ENCODE measurements around the gene ARFGAP2.
"Not testable (repeated sequence)": the region's sequence is repeated elsewhere in the genome, so short reads cannot be mapped to it uniquely, and the experiment has no call there.

ARFGAP2 gene

DNA sequence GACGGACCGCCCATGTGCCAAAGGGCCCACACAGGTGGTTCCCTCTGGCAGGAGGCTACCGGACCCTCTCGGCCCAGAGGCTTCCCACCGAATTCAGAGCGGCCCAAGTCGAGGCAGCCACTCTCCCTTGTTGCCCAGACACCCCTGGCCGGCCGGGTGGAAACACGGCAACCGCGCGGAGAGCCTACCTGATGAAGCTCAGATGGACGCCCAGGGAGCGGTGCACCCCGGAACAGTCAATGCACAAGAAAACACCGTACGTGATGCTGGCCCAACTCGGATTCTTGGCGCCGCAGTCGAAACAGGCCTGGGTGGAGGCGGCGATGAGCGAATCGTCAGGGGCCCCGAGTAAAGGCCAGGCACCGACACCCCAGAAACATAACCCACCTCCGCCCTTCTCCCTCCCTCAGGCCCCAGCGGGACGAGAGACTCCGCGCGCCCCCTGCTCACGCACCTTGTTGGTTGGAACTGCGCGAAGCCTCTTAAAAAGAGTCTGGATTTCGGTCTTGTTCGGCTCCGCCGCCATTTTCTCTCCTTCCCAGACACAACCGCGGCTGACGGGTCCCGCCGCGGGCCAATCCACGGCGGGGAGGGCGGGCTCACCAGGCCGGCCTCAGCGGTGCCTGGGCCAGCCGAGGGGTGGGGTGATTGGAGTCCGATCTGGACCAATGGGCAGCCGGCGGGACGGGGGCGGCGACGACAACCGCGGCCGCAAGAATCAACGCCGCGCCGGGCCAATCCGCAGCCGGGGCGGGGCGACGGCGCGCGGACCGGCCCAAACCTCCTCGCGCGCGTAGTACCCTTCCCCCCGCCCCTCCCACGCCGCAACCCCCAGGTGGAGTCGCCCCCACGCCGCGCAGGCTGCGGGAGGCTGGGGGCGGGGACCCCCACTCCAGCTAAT lies at the start of gene ARFGAP2:
Gene ARFGAP2 (minus strand): TSS at position 552 of the 901 bp plus-strand sequence. CDS start 26 bp downstream, at position 526.
- peak; percentile 89 to 92 for DNase-seq (ENCODE audit: low read depth in 2 of 2)

DNA sequence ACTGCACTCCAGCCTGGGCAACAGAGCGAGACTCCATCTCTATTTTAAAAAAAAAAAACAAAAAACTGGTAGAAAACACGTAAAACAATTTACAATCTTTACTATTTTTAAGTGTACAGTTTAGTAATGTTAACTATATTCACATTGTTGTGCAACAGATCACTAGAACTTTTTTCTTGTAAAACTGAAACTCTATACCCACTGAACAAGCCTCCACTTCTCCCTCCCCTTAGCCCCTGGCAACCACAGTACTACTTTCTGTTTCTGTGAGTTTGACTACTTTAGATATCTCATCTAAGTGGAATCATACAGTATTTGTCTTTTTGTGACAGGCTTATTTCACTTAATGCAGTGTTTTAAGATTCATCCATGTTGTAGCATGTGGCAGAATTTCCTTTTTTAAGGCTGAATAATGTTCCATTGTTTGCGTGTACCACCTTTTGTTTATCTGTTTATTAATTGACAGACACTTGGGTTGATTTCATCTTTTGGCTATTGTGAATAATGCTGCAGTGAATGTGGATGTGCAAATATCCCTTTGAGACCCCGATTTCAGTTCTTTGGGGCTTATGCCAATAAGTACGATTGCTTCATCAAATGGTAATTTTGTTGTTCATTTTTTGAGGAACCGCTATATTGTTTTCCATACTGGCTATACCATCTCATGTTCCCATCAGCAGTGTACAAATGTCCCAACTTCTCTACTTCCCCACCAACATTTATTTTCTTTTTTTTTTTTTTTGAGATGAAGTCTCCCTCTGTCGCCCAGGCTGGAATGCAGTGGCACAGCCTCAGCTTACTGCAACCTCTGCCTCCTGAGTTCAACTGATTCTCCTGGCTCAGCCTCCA lies 49.1 kb upstream of the ARFGAP2 start:
- DNase-seq (ENCODE audit: low read depth in 2 of 2), result no peak

DNA sequence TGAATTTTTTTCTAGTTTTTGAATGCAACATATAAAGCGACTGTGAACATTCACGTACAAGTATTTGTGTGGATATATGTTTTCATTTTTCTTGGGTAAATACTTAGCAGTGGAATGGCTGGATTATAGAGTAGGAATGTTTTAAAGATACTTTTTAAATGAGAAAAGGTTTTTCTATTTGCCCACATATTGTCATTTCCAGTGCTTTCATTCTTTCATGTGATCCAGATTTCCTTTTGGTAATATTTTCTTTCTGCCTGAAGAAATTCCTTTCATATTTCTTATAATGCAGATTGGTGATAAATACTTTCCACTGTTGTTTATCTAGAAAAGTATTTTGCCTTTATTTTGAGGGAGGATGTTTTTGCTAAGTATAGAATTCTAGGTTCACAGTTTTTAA lies 46.0 kb upstream of the ARFGAP2 start:
- no peak for DNase-seq (ENCODE audit: low read depth in 2 of 2)

DNA sequence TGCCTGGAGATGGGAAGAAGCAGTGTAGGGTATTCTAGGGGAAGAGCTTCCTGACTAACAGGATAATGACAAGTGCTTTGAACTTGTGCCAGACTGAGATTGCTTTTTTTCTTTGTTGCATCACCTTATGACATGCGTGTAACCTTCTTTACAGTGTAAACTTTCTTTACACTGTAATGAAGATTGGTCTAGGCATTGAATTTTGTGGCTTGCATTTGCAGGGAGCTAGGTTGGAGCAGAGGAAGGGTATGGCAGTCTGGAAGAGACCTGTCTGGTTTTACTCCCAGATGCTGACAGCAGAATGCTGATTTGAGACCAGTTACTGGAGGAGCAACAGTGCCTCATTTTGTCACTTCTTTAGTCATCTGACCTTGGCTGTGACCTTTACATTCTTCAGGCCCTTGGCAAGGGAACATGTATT lies 43.7 kb upstream of the ARFGAP2 start:
- DNase-seq (ENCODE audit: low read depth in 2 of 2), result no peak

DNA sequence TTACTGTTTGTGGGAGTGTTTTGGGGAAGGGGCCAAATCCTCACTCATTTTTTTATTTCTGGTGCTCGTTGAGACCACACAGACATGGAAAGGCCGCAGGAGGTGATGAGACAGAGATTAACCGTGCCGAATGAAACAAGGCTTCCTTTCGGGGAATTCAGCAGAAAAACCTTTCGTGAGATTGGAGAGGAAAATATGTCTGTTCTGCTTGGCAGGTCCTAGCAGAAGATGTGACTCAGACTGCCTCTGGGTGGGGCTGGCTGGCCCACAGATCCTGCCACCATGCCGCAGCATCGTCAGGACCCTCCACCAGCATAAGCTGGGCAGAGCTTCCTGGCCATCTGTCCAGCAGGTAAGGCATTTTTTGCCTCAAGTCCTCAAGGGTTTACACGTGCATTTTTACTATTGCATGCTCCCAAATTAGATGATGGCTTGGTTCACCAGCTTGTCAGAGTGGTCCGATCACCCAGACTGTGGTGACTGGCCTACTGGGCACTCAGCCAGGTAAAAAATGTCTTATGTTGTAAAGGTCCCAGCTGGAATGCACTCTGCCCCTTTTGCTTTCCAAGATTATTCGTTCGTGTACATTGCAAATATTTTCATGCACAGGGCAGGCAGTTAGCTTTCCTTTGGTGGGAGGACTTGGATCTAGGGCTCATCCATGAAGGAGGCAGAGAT lies 39.6 kb upstream of the ARFGAP2 start:
- DNase-seq (ENCODE audit: low read depth in 2 of 2), result peak; percentile 29 to 32

GRCh38 chr11:47215366-47215910 lies 38.8 kb upstream of the ARFGAP2 start:
- DNase-seq (ENCODE audit: low read depth in 2 of 2), result peak in 1 of 2 donors; percentile 27

- DNase-seq (ENCODE audit: low read depth in 2 of 2), result peak; percentile 46 to 53
These were observed 37.4 kb upstream of the ARFGAP2 start for GRCh38 chr11:47213950-47214565.

DNA sequence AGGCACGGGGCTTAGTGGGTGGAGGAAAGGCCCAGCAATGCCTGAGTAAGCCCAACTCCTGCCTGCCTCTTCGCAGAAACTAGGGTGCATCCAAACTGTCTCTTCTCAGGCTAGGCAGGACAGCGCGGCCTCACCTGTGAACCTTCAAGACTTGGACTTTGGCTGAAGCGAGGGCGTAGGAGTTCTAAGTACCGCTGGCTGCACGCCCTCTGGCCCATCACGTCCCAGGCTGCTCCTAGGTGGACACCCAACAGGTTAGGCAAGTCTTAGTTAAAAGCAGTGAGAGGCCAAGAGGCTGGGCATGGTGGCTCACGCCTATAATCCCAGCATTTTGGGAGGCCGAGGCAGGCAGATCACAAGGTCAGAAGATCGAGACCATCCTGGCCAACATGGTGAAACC lies 36.3 kb upstream of the ARFGAP2 start:
- no peak for DNase-seq (ENCODE audit: low read depth in 2 of 2)

DNA sequence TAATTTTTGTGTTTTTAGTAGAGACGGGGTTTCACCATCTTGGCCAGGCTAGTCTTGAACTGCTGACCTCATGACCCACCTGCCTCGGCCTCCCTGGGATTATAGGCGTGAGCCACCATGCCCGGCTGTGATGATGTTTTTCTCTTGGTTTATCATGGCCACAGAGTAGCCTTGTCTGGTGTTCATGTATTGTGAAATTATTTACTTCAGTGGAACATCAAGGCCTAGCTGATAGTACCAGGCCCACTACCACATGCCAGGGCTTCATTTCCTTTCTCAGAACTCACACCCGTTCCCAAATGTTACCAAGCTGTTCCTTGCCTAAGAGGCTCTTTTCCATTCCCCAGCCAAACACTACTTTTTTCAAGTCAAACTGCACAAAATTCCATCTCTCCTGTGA lies 31.9 kb upstream of the ARFGAP2 start:
- no peak for DNase-seq (ENCODE audit: low read depth in 2 of 2)

GRCh38 chr11:47208008-47208552 lies 31.4 kb upstream of the ARFGAP2 start:
- DNase-seq (ENCODE audit: low read depth in 2 of 2), result not testable (repeated sequence)

DNA sequence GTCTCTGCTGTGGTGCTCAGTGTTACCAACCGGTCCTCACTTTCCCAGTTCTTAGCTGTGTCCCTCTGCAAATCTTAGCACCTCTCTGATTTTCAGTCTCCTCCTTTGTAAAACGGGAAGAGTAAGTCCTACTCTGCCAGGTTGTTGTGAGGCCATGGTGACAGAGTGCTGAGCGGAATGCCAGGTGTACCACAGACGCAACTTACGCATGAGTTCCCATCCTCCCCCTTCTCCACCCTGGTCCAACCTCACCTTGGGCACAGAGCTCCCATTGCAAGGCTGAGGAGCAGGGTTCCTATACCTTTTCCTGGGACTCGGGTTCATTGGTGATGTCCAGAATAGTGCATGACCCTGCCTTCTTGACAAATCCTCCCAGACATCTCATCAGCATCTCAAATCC lies 30.8 kb upstream of the ARFGAP2 start:
- DNase-seq (ENCODE audit: low read depth in 2 of 2), result no peak

GRCh38 chr11:47206577-47206976 lies 29.9 kb upstream of the ARFGAP2 start:
- DNase-seq (ENCODE audit: low read depth in 2 of 2), result not testable (repeated sequence)

DNA sequence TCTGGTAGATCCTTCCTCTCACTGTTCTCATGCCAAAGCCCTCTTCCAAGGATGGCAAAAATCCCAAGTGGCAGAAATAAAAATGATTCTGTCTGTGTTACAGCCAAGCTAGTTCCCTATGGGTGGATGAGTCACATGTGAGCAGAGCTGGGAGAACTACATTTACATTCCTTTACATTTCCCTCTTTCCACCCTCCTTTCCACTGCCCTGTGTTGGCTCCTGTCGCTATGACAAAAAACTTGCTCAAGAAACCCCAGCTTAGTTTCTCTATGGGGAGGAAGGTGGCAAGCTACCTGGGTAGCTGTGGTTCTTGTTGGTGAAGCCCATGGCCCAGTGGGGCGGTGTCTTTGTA lies 27.9 kb upstream of the ARFGAP2 start:
- DNase-seq (ENCODE audit: low read depth in 2 of 2), result no peak

DNA sequence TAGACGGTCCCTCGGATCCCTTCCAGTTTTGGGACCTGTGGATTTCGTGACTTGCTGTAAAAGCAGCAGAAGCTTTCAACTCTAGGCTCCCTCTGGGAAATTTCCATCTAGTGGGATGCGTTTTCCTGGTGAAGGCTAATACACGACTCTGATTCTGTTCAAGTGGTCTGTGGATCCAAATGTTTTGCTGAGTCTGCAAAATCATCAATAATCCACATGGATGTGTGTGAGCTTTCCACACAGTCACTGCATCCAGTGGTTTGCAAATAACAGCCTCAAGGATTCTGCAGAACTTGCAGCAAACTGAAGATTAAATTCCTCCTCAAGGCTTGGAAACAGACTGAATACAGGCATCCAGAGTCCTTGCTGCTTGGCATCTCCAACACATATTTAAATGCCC lies 25.9 kb upstream of the ARFGAP2 start:
- no peak for DNase-seq (ENCODE audit: low read depth in 2 of 2)

- DNase-seq (ENCODE audit: low read depth in 2 of 2), result no peak
These were observed 24.3 kb upstream of the ARFGAP2 start for GRCh38 chr11:47201015-47201414.

DNA sequence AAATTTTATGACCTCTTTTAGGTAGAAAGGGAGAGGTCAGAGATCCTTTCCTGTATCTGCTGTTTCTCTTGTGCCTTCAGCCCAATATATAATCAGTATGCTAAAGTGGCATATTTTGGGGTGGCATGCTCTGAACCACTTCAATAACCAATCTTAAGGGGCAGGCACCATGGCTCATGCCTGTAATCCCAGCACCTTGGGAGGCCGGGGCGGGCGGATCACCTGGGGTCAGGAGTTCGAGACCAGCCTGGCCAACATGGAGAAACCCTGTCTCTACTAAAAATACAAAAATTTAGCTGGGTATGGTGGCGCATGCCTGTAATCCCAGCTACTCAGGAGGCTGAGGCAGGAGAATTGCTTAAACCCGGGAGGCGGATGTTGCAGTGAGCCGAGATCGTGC lies 21.5 kb upstream of the ARFGAP2 start:
- not testable (repeated sequence) for DNase-seq (ENCODE audit: low read depth in 2 of 2)

DNA sequence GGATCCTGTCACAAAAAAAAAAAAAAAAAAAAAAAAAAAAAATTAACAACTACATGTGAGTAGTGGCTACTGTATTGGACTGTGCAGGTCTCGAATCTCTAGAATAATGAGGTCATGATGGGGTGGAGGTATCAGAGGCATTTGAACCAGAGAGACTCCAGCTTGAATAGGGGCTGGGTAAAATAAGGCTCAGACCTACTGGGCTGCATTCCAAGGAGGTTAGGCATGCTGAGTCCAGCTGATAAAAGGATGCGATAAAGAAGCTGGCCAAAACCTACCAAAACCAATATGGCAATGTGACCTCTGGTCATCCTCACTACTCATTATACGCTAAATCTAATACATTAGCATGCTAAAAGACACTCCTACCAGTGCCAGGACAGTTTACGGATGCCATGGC lies 15.4 kb upstream of the ARFGAP2 start:
- DNase-seq (ENCODE audit: low read depth in 2 of 2), result no peak

DNA sequence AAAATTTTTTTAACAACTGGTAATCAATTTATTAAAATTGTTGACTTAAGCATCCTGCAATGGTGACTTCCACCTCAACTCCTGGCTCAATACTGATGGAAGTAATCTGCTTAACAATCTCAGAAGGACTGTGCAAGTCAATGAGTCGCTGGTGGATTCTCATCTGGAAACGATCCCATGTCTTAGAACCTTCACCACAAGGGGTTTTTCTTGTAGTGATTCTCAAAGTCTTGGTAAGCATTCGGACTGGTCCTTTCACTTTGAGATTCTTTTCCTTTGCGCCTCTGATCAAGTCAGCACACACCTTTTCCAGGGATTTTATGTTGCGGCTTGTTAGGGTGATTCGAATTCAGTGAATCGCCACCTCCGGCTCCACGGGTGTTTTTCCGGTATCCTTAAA lies 14.5 kb upstream of the ARFGAP2 start:
- not testable (repeated sequence) for DNase-seq (ENCODE audit: low read depth in 2 of 2)

DNA sequence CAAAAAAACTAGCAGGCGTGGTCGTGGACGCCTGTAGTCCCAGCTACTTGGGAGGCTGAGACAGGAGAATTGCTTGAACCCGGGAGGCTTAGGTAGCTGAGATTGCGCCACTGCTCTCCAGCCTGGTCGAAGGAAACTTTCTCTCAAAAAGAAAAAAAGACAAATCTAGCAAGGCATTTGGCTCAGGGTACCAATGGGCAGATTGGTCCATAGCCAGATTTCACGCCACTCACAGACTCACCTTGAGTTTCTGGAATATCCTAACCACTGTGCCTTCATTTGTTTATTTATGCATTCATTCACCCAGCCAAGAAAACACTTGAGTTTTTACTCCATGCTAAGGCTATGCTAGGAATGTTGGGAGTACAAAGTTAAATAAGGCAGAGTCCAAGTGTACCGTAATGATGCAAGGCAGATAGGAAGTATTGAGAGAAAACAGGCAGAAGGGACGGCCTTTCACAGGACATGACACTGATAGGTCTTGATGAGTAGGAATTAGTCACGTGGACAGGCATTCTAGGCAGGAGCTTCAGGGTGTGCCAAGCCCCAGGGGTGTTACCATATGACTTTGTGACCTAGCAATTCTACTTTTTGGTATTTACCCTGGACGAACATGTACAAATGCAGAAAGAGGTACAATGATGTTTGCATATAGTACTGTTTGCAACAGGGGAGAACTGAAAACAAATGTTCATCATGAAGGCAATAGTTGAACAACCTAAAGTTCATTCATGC lies 12.6 kb upstream of the ARFGAP2 start:
- DNase-seq (ENCODE audit: low read depth in 2 of 2), result no peak

- no peak for DNase-seq (ENCODE audit: low read depth in 2 of 2)
These were observed 11.6 kb upstream of the ARFGAP2 start for GRCh38 chr11:47188259-47188658.

All from stimulated activated CD4-positive, alpha-beta T cell treated with anti-CD3 and anti-CD28 coated beads, Interleukin-1b, Interleukin-23, amount 100 ng/mL, for 1 hour (primary cell).